OCI-M2 (cell line): Measurements from ENCODE around the gene NCKAP5.

Experiments used
- DNase-seq: peaks from one replicate; lab custom pipeline; 2025; ENCODE audit not compliant: unreplicated experiment; lab: John Stamatoyannopoulos, UW

Gene NCKAP5

GRCh38 chr2:133171393-133172004 is 396.8 kb downstream of the NCKAP5 start:
- no peak for DNase-seq

- DNase-seq = no peak
These were observed 398.9 kb downstream of the NCKAP5 start for GRCh38 chr2:133169274-133169912.

GRCh38 chr2:133167990-133168389 is 400.3 kb downstream of the NCKAP5 start:
- no peak for DNase-seq

- no peak for DNase-seq
These were observed 401.0 kb downstream of the NCKAP5 start for GRCh38 chr2:133167223-133167622.

- no peak for DNase-seq
These were observed 402.2 kb downstream of the NCKAP5 start for GRCh38 chr2:133166031-133166430.

GRCh38 chr2:133163111-133163510 is 405.2 kb downstream of the NCKAP5 start:
- no peak for DNase-seq

GRCh38 chr2:133158442-133158841 is 409.8 kb downstream of the NCKAP5 start:
- no peak for DNase-seq

GRCh38 chr2:133158024-133158423 is 410.2 kb downstream of the NCKAP5 start:
- DNase-seq = no peak

- no peak for DNase-seq
These were observed 411.1 kb downstream of the NCKAP5 start for GRCh38 chr2:133157141-133157540.

GRCh38 chr2:133152801-133153200 is 415.5 kb downstream of the NCKAP5 start:
- DNase-seq = no peak

- DNase-seq = no peak
These were observed 420.1 kb downstream of the NCKAP5 start for GRCh38 chr2:133148187-133148586.

- no peak for DNase-seq
These were observed 421.4 kb downstream of the NCKAP5 start for GRCh38 chr2:133146893-133147292.

- DNase-seq = no peak
These were observed 424.6 kb downstream of the NCKAP5 start for GRCh38 chr2:133143645-133144044.

- no peak for DNase-seq
These were observed 426.2 kb downstream of the NCKAP5 start for GRCh38 chr2:133142087-133142486.

GRCh38 chr2:133140620-133141019 is 427.6 kb downstream of the NCKAP5 start:
- no peak for DNase-seq

GRCh38 chr2:133139847-133140533 is 428.3 kb downstream of the NCKAP5 start:
- DNase-seq = no peak

GRCh38 chr2:133138693-133139092 is 429.6 kb downstream of the NCKAP5 start:
- no peak for DNase-seq

- DNase-seq = no peak
These were observed 433.1 kb downstream of the NCKAP5 start for GRCh38 chr2:133135035-133135654.

GRCh38 chr2:133130548-133131246 is 437.6 kb downstream of the NCKAP5 start:
- DNase-seq = no peak

GRCh38 chr2:133124446-133124845 is 443.8 kb downstream of the NCKAP5 start:
- DNase-seq = no peak

- no peak for DNase-seq
These were observed 444.4 kb downstream of the NCKAP5 start for GRCh38 chr2:133123904-133124303.
